Stimulated activated CD8-positive, alpha-beta memory T cell treated with anti-CD3 and anti-CD28 coated beads, Interleukin-15, amount 100 ng/mL, for 4 hours (primary cell): ENCODE results near the gene XPNPEP1.
"Not testable (repeated sequence)": the region's sequence is repeated elsewhere in the genome, so short reads cannot be mapped to it uniquely, and the experiment has no call there.

Experiments
- DNase-seq, 2 donors: peaks; one replicate each; pipeline ENCODE4 v3.0.0-alpha.2; 2020; ENCODE audit warnings: low read depth in 2 of 2

Gene XPNPEP1

DNA sequence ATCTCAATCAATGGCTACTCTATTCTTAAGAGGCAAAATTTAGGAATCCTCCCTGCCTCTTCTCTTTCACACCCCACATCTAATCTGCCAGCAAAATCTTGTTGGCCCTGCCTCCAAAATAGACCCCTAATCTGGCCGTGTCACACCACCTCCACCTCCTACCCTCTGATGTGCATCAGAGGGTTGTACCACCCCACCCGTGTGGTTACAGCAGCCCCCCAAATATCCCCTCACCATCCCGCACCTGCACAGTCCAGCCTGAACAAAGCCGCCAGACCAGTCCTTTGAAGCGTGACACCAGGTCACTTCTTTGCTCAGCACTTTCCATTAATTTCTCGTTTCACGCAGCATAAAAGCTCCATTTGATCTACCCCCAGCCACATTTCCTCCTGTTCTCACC lies 776 bp upstream of the XPNPEP1 start:
- DNase-seq, result no peak

DNA sequence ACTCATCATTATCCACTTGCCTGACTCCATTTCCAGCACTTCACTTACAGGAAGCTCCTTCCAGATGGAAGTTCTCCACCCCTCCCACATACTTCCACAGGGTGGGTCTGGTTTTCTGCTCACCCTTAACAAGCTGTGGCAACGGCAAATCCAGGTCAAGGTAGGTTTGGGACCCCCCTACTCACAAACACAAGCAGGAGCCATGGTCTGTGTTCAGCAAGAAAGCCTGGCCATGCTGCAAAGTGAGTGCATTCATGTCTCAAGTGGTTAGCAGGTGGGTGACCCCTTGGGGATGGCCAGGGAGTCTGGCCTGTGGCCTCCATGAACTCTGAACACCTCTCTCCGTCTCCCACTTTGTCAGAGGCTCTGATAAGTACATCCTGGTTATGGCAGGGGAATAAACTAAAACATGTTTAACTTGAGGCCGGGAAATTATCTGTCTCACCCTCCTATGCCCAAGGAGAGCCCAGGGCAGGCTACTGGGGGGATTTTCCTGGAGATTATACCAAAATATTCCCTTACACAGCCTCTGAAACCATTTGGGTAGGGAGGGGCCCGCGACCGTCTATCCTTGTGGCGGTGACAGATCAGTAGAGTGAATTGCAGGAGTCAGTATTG lies 844 bp downstream of the XPNPEP1 start:
- no peak for DNase-seq

DNA sequence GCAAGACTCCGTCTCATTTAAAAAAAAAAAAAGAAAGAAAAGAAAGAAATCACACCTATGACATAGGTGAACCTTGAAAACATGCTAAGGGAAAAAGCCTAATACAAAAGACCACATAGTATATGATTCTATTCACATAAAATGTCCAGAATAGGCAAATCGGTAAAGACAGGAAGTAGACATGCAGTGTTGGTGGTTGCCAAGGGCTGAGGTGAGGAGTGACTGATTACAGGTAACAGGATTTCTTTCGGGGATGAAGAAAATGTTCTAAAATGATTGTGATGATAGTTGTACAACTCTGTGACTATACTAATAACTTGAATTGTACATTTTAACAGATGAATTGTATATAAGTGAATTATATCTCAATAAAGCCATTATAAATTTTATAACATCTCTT lies 3.3 kb downstream of the XPNPEP1 start:
- no peak for DNase-seq

- DNase-seq, result no peak
These were observed 4.1 kb downstream of the XPNPEP1 start for GRCh38 chr10:109919220-109919619.

GRCh38 chr10:109918707-109919106 lies 4.6 kb downstream of the XPNPEP1 start:
- DNase-seq, result not testable (repeated sequence)

- no peak for DNase-seq
These were observed 7.7 kb downstream of the XPNPEP1 start for GRCh38 chr10:109915566-109915965.

DNA sequence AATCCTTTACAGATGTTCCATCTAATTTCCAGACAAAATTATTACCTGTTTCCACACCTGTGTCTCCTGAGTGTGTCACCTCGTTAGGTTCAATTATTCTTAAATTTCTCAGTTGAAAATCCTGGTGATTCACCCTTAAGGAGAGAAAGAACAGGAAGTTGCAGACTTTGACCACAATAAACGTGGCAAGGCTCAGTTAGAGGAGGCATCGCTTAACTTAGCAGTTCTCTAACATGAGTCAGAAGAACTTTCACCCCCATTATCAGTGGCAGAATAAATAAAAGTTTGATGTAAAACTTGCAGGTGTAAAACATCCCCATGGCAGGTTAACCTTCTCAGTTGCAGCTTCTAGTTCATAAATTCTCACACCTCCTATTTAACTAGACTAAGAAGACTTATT lies 8.3 kb downstream of the XPNPEP1 start:
- DNase-seq, result peak in 1 of 2 donors; percentile 41

- DNase-seq, result no peak
These were observed 9.9 kb downstream of the XPNPEP1 start for GRCh38 chr10:109913306-109913892.

DNA sequence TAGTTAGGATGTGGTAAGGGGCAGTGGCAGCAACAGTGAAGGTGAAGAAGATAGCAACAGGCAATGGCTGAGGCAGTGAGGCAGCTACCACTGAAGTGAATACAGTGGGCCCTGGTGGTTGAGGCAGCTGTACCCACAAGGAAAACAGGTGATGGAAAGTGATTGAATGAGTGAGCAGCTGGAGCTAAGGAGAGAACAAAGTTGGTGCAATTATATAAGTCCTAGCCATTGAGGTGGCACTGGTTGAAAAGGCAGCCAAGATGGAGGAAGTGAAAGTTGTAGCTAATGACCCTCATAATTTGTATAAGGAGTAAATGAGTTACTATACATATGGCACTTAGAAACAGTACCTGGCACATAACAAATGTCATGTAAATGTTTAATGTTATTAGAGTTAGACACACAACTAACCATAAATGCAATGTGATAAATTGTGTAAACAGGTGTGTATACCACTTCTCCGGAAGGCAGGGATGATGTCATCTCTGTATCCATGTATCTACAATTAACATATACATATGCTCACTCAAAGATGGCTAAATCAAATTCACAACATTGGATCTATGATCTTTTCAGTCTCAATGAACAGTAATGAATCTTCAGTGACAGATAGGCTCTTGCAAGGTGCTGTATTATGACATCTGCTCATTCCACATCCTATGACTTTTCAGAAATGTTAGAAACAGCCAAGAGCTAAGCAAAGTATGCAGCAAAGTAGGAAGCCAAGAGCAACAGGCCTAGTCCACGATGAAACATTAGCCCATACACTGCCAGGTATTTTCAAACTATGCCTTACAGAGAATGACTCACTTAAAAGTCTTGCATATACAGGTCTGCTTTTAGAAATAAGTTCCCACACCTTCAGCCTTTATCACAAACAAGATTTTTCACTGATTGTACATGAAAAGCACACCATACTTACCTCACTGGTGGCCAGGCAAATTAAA lies 10.7 kb downstream of the XPNPEP1 start:
- no peak for DNase-seq

- DNase-seq, result no peak
These were observed 11.4 kb downstream of the XPNPEP1 start for GRCh38 chr10:109911903-109912302.

GRCh38 chr10:109906316-109906715 lies 17.0 kb downstream of the XPNPEP1 start:
- DNase-seq, result no peak

DNA sequence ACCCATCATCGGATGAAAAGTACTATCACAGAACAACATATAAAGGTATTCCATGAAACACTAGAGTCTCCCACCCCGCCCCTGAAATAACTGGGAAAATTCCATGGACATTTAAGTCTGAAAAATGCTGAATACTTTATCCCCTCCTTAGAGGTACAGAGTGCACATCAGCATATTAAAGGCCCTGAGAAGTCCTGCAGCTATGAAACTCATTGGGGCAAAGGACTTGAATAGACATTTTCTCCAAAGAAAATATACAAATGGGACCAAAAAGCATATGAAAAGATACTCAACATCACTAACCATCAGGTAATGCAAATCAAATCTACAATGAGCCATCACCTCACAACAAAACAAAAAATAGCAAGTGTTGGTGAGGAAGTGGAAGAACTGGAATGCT lies 18.9 kb downstream of the XPNPEP1 start:
- DNase-seq, result no peak

DNA sequence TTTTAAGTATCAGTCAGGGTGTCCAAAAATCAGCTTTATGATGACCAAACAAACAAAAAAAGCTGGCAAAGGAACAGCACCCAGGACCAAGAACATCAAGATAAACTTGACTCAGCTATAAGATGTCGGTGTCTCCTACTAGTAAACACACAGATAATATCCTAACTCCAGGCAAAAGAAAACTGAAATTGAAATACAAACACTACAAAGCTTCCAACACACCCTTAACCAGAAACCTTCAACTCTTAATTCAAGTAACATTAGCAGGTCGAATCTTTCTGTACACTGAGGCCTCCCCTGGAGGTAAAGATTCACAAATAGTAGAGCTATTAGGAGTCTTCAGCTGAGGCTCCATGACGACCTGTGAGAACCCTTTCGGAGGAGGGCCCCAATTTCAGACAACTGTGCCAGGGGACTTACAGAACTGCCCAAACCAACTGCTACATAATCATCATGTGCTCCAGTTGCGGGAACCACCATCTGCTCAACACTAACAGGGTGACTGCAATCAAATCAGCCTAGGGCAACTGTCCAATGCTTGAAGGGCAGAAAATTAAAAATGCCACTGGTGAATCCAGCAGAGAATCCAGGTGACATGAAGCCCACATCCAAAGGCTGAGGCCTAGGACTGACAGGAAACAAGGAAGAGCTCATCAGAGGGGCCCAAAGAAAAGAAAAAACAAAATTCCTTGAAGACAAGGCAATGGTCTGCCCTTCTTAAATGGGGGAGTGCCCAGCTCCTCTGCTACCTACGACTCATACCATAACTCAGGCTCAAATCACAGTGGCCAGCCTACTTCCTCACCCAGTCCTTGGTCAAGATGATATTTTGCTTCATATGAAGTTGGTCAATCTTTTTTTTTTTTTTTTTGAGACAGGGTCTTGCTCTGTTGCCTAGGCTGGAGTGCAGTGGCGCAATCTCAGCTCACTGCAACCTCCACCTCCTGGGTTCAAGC lies 20.0 kb downstream of the XPNPEP1 start:
- no peak for DNase-seq

DNA sequence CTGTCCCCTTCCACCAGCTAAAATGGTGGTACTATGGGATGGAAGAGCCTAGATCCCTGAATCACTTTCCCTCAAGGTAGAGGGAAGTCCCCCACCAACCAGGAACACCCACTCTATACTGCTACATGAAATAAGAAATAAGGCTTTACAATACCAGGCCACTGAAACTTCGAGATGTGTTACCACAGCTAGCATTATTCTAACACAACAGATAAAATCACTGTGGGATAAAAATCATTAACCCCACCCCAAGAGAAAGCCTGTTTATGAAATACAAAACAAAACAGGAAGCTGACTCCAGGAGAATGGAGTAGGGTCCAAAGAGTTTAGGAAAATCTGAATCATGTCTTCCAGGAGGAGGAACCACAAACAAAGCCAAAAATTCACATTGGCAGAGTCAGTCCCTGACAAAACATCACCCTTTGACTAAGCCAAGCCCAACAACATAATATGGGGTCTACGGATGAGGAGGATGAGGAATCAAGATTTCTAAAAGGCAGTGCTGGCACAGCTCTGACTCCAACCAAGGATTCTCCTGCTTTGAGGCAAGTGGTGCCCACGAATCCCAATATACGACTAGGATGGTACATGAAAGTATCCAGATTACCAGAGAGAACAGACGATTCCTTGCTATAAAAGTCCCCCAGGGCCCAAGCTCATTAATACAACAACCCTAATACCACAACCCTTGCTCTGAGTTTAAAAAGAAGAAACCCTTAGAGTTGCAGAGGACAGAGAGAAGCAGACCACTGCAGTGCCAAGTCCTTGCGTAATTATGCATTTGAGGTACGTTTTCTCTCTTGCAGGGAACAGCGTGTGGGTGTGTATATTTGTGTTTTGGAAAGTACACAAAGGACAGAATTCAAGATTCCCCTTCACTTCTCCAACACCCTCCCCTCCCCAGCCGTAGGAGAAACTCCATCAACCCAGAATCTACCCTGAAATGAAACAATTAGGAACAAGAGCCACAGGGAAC lies 23.7 kb downstream of the XPNPEP1 start:
- DNase-seq, result no peak

DNA sequence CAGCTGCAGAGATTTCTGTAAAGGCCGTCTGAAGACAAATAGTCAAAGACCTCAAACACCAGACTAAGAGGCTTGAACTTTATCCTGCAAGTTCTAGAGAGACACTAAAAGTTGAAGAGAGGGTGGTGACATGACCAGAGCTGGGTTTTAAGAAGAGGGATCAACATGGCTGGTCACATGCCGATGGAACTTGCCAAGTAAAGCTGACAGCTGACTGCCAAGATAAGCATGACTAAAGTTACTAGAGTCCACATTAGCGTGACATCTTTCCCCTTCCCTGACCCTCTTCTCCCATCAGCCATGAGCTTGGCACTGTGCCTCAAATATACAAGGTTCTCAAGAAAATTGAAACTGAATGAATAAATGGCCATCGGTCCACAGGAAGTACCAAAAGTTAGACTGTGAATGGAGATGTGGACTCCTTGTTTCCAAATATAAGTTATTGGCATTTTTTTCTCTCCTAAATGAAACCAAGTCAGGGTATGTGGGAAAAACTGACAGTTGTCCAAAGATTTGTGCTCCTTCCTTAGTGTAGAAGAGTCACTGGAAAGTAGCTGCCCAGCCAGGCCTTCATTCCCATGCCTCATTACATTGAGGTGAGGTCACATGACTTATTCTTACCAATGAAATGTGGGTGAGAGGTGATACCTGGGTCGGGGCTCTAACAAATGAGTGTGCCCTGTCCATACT lies 24.5 kb downstream of the XPNPEP1 start:
- DNase-seq, result no peak

DNA sequence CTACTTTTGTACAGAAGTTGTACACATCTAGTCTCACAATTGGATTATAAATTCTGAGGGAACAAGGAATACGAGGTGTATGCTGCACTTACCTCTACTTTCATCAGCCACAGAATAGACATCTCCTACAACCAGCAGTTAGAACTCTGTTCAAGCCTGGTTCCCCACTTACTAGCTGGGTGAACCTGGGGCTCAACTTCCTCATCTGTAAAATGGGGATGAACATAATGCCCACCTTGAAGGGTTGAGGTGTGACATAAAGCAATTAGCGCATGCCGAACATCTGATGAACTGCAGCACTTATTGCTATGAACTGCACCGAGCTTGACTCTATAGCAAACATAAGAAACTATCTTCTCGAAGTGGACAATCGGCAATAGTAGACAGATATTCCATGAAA lies 25.3 kb downstream of the XPNPEP1 start:
- DNase-seq, result no peak

DNA sequence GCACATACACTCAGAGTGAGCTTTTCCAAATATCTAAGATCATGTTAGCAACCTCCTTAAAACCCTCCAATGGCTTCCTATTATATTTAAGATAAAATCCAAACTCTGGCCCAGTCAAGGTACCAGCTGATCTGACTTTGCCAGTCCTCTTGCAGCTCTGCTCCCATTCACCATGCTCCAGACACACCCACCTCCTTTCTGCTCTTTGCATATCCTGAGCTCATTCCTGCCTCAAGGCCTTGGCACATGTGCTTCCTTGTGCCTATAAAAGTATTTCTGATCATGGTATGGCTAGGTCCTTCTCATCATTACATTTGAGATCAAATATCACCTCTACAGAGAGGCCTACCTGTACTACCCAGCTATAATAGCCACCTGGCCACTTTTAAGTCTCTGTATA lies 27.5 kb downstream of the XPNPEP1 start:
- DNase-seq, result no peak

GRCh38 chr10:109895095-109895818 lies 28.1 kb downstream of the XPNPEP1 start:
- no peak for DNase-seq

DNA sequence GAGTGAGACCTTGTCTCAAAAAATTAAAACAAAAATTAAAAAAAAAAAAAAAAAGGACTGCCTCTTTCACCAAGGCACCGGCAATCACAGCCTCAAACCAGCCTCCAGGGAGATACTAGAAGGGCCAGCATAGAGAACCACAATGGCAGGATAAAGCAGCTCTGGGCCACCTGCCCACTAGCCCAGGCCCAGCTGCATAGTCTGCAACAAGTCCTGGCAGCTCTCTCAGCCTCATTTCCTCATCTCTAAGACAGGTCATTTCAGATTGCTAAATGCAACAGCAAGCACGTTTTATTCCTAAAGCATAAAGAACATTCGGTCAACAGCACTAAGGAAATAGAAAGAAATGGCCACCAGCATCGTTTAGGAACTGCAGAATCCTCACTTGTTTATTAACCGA lies 28.8 kb downstream of the XPNPEP1 start:
- DNase-seq, result no peak
